ENCODE measurements around the gene WFIKKN1. TPM values are rescaled to one million over a fixed set of nuclear protein-coding genes. Genes with fewer than 3 reads are reported as not detected.

Gene WFIKKN1
- total RNA-seq, 2 donors from 2014 or later: 0.80 to 1.1 TPM

DNA sequence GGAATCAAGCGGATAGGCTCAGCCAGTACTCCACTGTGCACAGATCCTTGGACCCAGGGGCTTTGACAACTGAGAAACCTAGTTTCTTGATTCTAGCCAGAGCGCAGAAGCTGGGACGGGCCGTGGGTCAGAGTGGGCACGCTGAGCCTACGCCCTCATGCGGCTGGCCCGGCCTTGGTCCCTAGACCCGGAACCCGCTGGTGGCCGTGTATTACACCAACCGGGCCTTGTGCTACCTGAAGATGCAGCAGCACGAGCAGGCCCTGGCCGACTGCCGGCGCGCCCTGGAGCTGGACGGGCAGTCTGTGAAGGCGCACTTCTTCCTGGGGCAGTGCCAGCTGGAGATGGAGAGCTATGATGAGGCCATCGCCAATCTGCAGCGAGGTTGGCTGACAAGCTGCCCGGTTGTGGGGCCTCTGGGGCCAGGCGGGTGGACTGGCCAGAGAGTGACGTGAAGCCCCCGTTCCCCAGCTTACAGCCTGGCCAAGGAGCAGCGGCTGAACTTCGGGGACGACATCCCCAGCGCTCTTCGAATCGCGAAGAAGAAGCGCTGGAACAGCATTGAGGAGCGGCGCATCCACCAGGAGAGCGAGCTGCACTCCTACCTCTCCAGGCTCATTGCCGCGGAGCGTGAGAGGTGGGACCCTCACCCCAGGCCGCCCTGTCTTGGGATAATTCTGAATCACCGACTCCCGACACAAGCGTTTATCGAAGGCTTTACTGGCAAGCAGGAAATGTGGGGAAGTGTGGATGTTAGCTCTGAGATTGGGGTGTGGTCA lies 50.4 kb downstream of the WFIKKN1 start:
- Histone ChIP-seq H3K9ac (ENCODE audit: low read depth in 2 of 2, low read length in 2 of 2) (peak overlapping the region; percentile 77 to 85), H3K4me3 (peak overlapping the region; percentile 71), H3K27ac (peak overlapping the region; percentile 90), H3K36me3 (peaks cover 6% of the 10 kb centered on the region), H3K27me3 (no peaks in the 10 kb centered on the region), H3K9me3 (no peaks in the 10 kb centered on the region), H3K4me1 (peaks cover 38% of the 10 kb centered on the region)
- DNase-seq: peak; percentile 70
- intact Hi-C loops (cut with DNase I): no loop called here
- TF ChIP-seq, protein P1, sequence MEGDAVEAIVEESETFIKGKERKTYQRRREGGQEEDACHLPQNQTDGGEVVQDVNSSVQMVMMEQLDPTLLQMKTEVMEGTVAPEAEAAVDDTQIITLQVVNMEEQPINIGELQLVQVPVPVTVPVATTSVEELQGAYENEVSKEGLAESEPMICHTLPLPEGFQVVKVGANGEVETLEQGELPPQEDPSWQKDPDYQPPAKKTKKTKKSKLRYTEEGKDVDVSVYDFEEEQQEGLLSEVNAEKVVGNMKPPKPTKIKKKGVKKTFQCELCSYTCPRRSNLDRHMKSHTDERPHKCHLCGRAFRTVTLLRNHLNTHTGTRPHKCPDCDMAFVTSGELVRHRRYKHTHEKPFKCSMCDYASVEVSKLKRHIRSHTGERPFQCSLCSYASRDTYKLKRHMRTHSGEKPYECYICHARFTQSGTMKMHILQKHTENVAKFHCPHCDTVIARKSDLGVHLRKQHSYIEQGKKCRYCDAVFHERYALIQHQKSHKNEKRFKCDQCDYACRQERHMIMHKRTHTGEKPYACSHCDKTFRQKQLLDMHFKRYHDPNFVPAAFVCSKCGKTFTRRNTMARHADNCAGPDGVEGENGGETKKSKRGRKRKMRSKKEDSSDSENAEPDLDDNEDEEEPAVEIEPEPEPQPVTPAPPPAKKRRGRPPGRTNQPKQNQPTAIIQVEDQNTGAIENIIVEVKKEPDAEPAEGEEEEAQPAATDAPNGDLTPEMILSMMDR (IDR thresholded peaks at IDR 0.05): no peak

DNA sequence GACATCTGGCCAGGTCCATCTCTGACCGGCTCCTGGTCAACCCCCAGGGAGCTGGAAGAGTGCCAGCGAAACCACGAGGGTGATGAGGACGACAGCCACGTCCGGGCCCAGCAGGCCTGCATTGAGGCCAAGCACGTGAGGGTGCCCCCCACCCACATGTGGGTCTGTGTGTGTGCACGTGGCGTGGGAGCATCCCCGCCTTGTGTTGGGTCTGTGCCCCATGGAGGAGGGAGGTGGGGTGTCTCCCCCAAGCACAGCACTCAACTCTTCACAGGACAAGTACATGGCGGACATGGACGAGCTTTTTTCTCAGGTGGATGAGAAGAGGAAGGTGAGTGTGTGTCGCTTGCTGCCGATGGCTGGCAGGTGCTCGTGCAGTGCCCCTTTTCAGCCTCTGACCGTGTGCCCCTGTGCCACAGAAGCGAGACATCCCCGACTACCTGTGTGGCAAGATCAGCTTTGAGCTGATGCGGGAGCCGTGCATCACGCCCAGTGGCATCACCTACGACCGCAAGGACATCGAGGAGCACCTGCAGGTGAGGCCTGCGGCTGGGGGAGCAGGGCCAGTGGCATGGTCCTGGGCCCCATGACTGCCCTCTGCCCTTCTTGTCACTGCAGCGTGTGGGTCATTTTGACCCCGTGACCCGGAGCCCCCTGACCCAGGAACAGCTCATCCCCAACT lies 51.1 kb downstream of the WFIKKN1 start:
- Histone ChIP-seq H3K9me3 (no peaks in the 10 kb centered on the region), H3K36me3 (peaks cover 6% of the 10 kb centered on the region), H3K9ac (ENCODE audit: low read depth in 2 of 2, low read length in 2 of 2) (peak overlapping the region in 1 of 2 donors; percentile 85), H3K27ac (no peak overlapping the region), H3K4me1 (peaks cover 36% of the 10 kb centered on the region), H3K4me3 (no peak overlapping the region), H3K27me3 (no peaks in the 10 kb centered on the region)
- TF ChIP-seq, protein P1 (IDR thresholded peaks at IDR 0.05): no peak
- DNase-seq: no peak
- intact Hi-C loops (cut with DNase I): no loop called here

DNA sequence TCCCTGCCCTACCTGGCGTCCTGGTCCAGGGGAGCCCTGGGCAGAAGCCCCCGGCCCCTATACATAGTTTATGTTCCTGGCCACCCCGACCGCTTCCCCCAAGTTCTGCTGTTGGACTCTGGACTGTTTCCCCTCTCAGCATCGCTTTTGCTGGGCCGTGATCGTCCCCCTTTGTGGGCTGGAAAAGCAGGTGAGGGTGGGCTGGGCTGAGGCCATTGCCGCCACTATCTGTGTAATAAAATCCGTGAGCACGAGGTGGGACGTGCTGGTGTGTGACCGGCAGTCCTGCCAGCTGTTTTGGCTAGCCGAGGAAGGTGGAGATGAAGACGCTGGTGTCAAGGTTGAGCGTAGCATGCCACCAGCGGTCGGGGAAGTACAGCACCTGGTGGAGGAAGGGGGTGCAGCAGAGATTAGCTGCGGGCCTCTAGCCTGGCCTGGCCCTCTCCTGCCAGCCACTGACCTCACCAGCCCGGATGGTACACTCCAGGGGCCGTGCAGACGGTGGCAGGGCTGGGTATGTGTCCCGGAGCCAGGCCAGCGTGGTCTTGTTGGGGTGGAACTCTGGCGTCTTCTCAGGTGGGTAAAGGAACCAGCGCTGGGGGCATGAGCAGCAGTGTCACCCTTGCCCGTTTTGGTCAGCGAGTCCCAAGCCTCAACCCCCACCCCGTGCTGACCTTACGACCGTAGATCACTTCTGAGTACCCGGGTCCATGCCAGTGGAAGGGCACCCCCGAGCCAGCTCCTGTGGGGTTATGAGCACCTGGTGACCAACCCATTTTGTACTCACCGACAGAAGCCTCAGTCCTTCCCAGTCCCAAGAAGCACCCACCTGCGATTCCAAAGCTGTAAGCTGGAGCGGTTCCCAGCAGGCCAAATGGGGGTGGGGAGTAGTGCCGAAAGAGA lies 52.0 kb downstream of the WFIKKN1 start:
- no peaks in the 10 kb centered on the region for H3K9me3 ChIP-seq
- peaks cover 36% of the 10 kb centered on the region for H3K4me1 ChIP-seq
- peak overlapping the region in 1 of 2 donors; percentile 78 for H3K9ac ChIP-seq (ENCODE audit: low read depth in 2 of 2, low read length in 2 of 2)
- H3K4me3 ChIP-seq: no peak overlapping the region
- no peak for DNase-seq
- H3K27me3 ChIP-seq: no peaks in the 10 kb centered on the region
- H3K36me3 ChIP-seq: peaks cover 6% of the 10 kb centered on the region
- intact Hi-C loops (cut with DNase I): no loop called here
- TF ChIP-seq, protein P1 (IDR thresholded peaks at IDR 0.05): no peak
- no peak overlapping the region for H3K27ac ChIP-seq

DNA sequence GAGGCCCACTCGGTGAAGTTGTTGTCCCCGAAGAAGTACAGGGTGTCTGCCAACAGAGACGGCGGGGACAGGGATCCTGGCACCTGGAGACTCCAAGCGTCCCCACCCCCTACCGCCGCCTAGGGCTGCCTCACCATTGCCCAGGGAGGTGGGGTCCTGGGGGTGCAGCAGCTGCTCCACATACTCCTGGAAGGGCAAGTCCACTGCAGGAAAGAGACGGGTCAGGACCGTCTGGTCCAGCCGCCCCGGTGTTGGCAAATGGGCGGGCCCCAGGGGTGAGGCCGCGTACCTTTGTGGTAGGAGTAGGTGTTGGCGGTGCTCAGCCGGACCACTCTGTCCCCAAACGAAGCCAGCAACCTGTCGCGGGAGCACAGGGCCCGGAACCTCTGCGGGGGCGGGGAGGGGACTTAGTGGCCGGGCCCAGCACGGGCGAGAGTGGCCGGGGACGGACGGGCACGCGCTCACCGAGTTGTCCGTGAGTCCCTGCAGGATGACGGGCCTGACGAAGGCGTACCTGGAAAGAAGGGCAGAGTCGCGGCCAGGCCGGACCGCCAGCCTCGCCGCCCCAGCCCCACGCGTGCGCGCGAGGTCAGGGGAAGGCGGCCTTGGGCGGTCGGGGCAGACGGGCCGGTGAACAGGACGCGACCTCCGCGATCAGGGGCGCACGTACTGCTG lies 52.7 kb downstream of the WFIKKN1 start:
- peak overlapping the region; percentile 60 for H3K27ac ChIP-seq

More for the DNA sequence above, 52.7 kb downstream of the WFIKKN1 start:
- no peak for DNase-seq
- Histone ChIP-seq H3K9me3 (no peaks in the 10 kb centered on the region), H3K4me1 (peaks cover 36% of the 10 kb centered on the region), H3K27me3 (no peaks in the 10 kb centered on the region), H3K4me3 (peak overlapping the region; percentile 63), H3K9ac (ENCODE audit: low read depth in 2 of 2, low read length in 2 of 2) (peak overlapping the region; percentile 78 to 90), H3K36me3 (peaks cover 6% of the 10 kb centered on the region)
- intact Hi-C loops (cut with DNase I): no loop called here
- TF ChIP-seq, protein P1 (IDR thresholded peaks at IDR 0.05): no peak

Other genes starting within 250 kb of the WFIKKN1 start
- 100 to 1,000 TPM in 1 of 2 donors, 10 to 100 TPM in 1; 99.6 to 102 TPM for gene PGAP6, start 249.0 kb upstream of the WFIKKN1 start, total RNA-seq
- 10 to 100 TPM; 38.3 to 63.6 TPM for gene NME4, start 233.8 kb upstream of the WFIKKN1 start, total RNA-seq
- 10 to 100 TPM; 31.3 to 50.2 TPM for gene DECR2, start 229.1 kb upstream of the WFIKKN1 start, total RNA-seq
- 10 to 100 TPM; 20.9 to 22.3 TPM for gene RAB11FIP3, start 205.3 kb upstream of the WFIKKN1 start, total RNA-seq
- gene CAPN15, start 103.3 kb upstream of the WFIKKN1 start, total RNA-seq: 100 to 1,000 TPM in 1 of 2 donors, 10 to 100 TPM in 1; 74.6 to 139 TPM
- gene PRR35, start 70.6 kb upstream of the WFIKKN1 start, total RNA-seq: not detected
- under 1 TPM; 0.32 to 0.35 TPM for gene NHLRC4, start 64.0 kb upstream of the WFIKKN1 start, total RNA-seq
- gene PIGQ, start 61.0 kb upstream of the WFIKKN1 start, total RNA-seq: 10 to 100 TPM; 25.6 to 59.3 TPM
- gene RAB40C, start 40.9 kb upstream of the WFIKKN1 start, total RNA-seq: 10 to 100 TPM; 34.9 to 38.5 TPM
- 100 to 1,000 TPM in 1 of 2 donors, 10 to 100 TPM in 1; 43.7 to 102 TPM for gene METTL26, start 5.3 kb downstream of the WFIKKN1 start, total RNA-seq
- gene MCRIP2, start 10.8 kb downstream of the WFIKKN1 start, total RNA-seq: 100 to 1,000 TPM; 132 to 158 TPM
- gene WDR90, start 18.4 kb downstream of the WFIKKN1 start, total RNA-seq: 100 to 1,000 TPM in 1 of 2 donors, 10 to 100 TPM in 1; 25.1 to 122 TPM
- gene RHOT2, start 37.1 kb downstream of the WFIKKN1 start, total RNA-seq: 100 to 1,000 TPM; 112 to 182 TPM
- 1 to 10 TPM; 4.0 to 5.7 TPM for gene RHBDL1, start 44.7 kb downstream of the WFIKKN1 start, total RNA-seq
- gene STUB1, start 49.4 kb downstream of the WFIKKN1 start, total RNA-seq: 100 to 1,000 TPM in 1 of 2 donors, 10 to 100 TPM in 1; 96.7 to 159 TPM
- gene JMJD8, start 53.3 kb downstream of the WFIKKN1 start, total RNA-seq: 10 to 100 TPM; 40.7 to 72.1 TPM
- 10 to 100 TPM in 1 of 2 donors, 1 to 10 TPM in 1; 8.5 to 18.8 TPM for gene WDR24, start 59.4 kb downstream of the WFIKKN1 start, total RNA-seq
- gene FBXL16, start 74.8 kb downstream of the WFIKKN1 start, total RNA-seq: 1 to 10 TPM; 2.0 to 2.2 TPM
- 10 to 100 TPM; 23.3 to 50.0 TPM for gene METRN, start 84.1 kb downstream of the WFIKKN1 start, total RNA-seq
- 10 to 100 TPM; 42.1 to 83.1 TPM for gene ANTKMT, start 90.2 kb downstream of the WFIKKN1 start, total RNA-seq
- 1 to 10 TPM in 1 of 2 donors, under 1 TPM in 1; 0.37 to 3.7 TPM for gene CCDC78, start 95.5 kb downstream of the WFIKKN1 start, total RNA-seq
- gene HAGHL, start 96.1 kb downstream of the WFIKKN1 start, total RNA-seq: 10 to 100 TPM in 1 of 2 donors, 1 to 10 TPM in 1; 2.6 to 13.0 TPM
- 10 to 100 TPM; 29.2 to 62.1 TPM for gene CIAO3, start 110.0 kb downstream of the WFIKKN1 start, total RNA-seq
- gene MSLN, start 129.7 kb downstream of the WFIKKN1 start, total RNA-seq: 1 to 10 TPM; 1.4 to 1.8 TPM
- 10 to 100 TPM; 17.3 to 35.6 TPM for gene RPUSD1, start 157.4 kb downstream of the WFIKKN1 start, total RNA-seq
- 100 to 1,000 TPM in 1 of 2 donors, 10 to 100 TPM in 1; 16.5 to 111 TPM for gene CHTF18, start 157.6 kb downstream of the WFIKKN1 start, total RNA-seq
- gene GNG13, start 169.7 kb downstream of the WFIKKN1 start, total RNA-seq: under 1 TPM in 1 of 2 donors, not detected in 1; 0.24 TPM

Measured in colonic mucosa (tissue), 4 donors.